ENCODE data around the gene NDUFS2. TPM values are rescaled to one million over a fixed set of nuclear protein-coding genes. Genes with fewer than 3 reads are reported as not detected.

NDUFS2 gene
- total and polyA plus RNA-seq, 2 donors (not counting 1 experiment from before 2014, with no cell fraction given), result 53.9 to 82.3 TPM

DNA sequence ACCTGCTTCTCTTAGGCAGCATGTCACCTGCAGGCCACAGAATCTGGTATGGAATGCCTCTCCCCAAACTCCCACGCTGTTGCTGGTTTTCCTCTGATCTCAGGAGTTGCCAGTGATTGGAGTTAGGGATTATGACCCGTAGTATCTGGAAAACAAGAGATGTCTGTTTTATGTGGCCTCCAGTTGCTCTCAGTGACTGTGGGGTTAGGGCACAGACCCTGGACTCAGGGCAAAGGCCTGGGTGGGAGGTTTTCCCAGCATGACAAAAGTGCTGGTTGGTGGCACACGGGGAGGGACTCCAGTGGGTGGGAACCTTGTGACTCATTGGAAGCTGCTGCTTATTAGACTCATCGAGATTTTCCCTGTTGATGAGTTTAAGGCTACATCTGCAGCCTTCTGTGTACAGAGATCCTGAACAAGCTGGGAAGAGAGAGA is 35.9 kb downstream of the NDUFS2 start, which contains the start of gene NR1I3:
NR1I3 (minus strand) TSS at position 165 of the 435 bp plus-strand sequence. CDS start 1,638 bp downstream, outside the sequence.
- Histone ChIP-seq H3K27ac (ENCODE audit: low read length in 2 of 2) (no peak within 1 kb of the TSS), H2AFZ (ENCODE audit: insufficient read depth, low read depth, low read length, poor library complexity, severe bottlenecking) (no peak within 1 kb of the TSS), H3K4me3 (ENCODE audit: control extremely low read depth in 1 of 5, extremely low read depth in 1 of 5, insufficient read depth in 1 of 5, low read depth in 2 of 5, low read length in 4 of 5) (no peak within 1 kb of the TSS), H3K9ac (ENCODE audit: low read length) (no peak within 1 kb of the TSS), H3K27me3 (replicated peaks in 1 of 4; ENCODE audit: control extremely low read depth in 1 of 4, control insufficient read depth in 3 of 4, insufficient read depth in 4 of 4, low read length in 3 of 4) (peaks cover 0 to 15% (median 0%) of the 10 kb centered on the region in 4 experiments), H3K9me3 (ENCODE audit: control extremely low read depth in 1 of 3, control insufficient read depth in 2 of 3, insufficient read depth in 1 of 3, low read length in 2 of 3) (no peaks in the 10 kb centered on the region), H3K79me2 (ENCODE audit: control insufficient read depth, insufficient read depth, low read length) (no peaks in the 10 kb centered on the region), H4K20me1 (ENCODE audit: control insufficient read depth, insufficient read depth, low read length, poor library complexity, severe bottlenecking) (no peaks in the 10 kb centered on the region), H3K4me1 (ENCODE audit: control insufficient read depth in 2 of 2, insufficient read depth in 2 of 2, low read length in 2 of 2) (no peaks in the 10 kb centered on the region), H3K4me2 (replicated peaks; ENCODE audit: low read depth, low read length, poor library complexity, severe bottlenecking) (no peak within 1 kb of the TSS), H3K36me3 (replicated peaks in 1 of 2; ENCODE audit: control extremely low read depth in 1 of 2, control insufficient read depth in 1 of 2, extremely low read depth in 1 of 2, insufficient read depth in 2 of 2, low read length in 1 of 2) (no peaks in the 10 kb centered on the region)
- WGBS (ENCODE audit: insufficient coverage), result 88% methylated on average over 4 of the region's 4 CpGs
- Mint-ChIP-seq H3K9me3 (ENCODE audit: insufficient read depth) (no peaks in the 10 kb centered on the region), H3K27ac (no peak within 1 kb of the TSS), H3K4me3 (no peak within 1 kb of the TSS), H3K4me1 (peaks cover 2% of the 10 kb centered on the region), H3K27me3 (peaks cover 28% of the 10 kb centered on the region)
- DNase-seq, result no peak
- no peak for ATAC-seq (ENCODE audit: low read depth)
- intact Hi-C loops (cut with micrococcal nuclease), result no loop called here
- ChIA-PET POLR2A (no interaction called here), CTCF (interaction anchor here (0.7 to 1.5 kb wide), 4 partner anchors 10 to 144 kb away, joined by 3 to 6 read pairs (median 4); no protein-coding TSS in a partner anchor)
- TF ChIP-seq CTCF (IDR thresholded peaks at IDR 0.05), result no peak
- no peak for TF ChIP-seq EZH2 (IDR thresholded peaks at IDR 0.05; ENCODE audit: borderline replicate concordance, insufficient read depth, low read depth, low read length, poor library complexity, severe bottlenecking)

GRCh38 chr1:161241682-161242081 is 39.5 kb downstream of the NDUFS2 start:
- no peak overlapping the region for H2AFZ ChIP-seq (ENCODE audit: insufficient read depth, low read depth, low read length, poor library complexity, severe bottlenecking)
- Mint-ChIP-seq H3K9me3 (ENCODE audit: insufficient read depth) (no peaks in the 10 kb centered on the region), H3K4me3 (no peak overlapping the region), H3K27me3 (peaks cover 19% of the 10 kb centered on the region), H3K4me1 (peaks cover 2% of the 10 kb centered on the region), H3K27ac (no peak overlapping the region)
- H3K4me2 ChIP-seq (replicated peaks; ENCODE audit: low read depth, low read length, poor library complexity, severe bottlenecking), result no peak overlapping the region
- 90% methylated on average over 2 of the region's 3 CpGs for WGBS (ENCODE audit: insufficient coverage)
- TF ChIP-seq CTCF (IDR thresholded peaks at IDR 0.05) (no peak), EZH2 (IDR thresholded peaks at IDR 0.05; ENCODE audit: borderline replicate concordance, insufficient read depth, low read depth, low read length, poor library complexity, severe bottlenecking) (no peak)
- no peak overlapping the region for H3K9ac ChIP-seq (ENCODE audit: low read length)
- POLR2A ChIA-PET, result no interaction called here
- CTCF ChIA-PET, result no interaction called here
- intact Hi-C loops (cut with micrococcal nuclease), result no loop called here
- no peaks in the 10 kb centered on the region for H3K36me3 ChIP-seq (replicated peaks in 1 of 2; ENCODE audit: control extremely low read depth in 1 of 2, control insufficient read depth in 1 of 2, extremely low read depth in 1 of 2, insufficient read depth in 2 of 2, low read length in 1 of 2)
- H3K9me3 ChIP-seq (ENCODE audit: control extremely low read depth in 1 of 3, control insufficient read depth in 2 of 3, insufficient read depth in 1 of 3, low read length in 2 of 3), result no peaks in the 10 kb centered on the region
- no peak overlapping the region for H3K4me3 ChIP-seq (ENCODE audit: control extremely low read depth in 1 of 5, extremely low read depth in 1 of 5, insufficient read depth in 1 of 5, low read depth in 2 of 5, low read length in 4 of 5)
- DNase-seq (no peak), ATAC-seq (ENCODE audit: low read depth) (no peak)
- no peaks in the 10 kb centered on the region for H3K79me2 ChIP-seq (ENCODE audit: control insufficient read depth, insufficient read depth, low read length)
- no peaks in the 10 kb centered on the region for H3K4me1 ChIP-seq (ENCODE audit: control insufficient read depth in 2 of 2, insufficient read depth in 2 of 2, low read length in 2 of 2)
- no peaks in the 10 kb centered on the region for H4K20me1 ChIP-seq (ENCODE audit: control insufficient read depth, insufficient read depth, low read length, poor library complexity, severe bottlenecking)
- H3K27me3 ChIP-seq (replicated peaks in 1 of 4; ENCODE audit: control extremely low read depth in 1 of 4, control insufficient read depth in 3 of 4, insufficient read depth in 4 of 4, low read length in 3 of 4), result peaks cover 0 to 9% (median 0%) of the 10 kb centered on the region in 4 experiments
- no peak overlapping the region for H3K27ac ChIP-seq (ENCODE audit: low read length in 2 of 2)

Measured in B cell (primary cell).